GM15510 (cell line): ENCODE results near the gene DHRS7B.

Experiments
- POLR2A ChIP-seq: IDR thresholded peaks from 3 replicates; pipeline ENCODE4 v1.6.1; 2011; ENCODE audit warnings: borderline replicate concordance; ENCODE audit not compliant: insufficient read length; ENCODE audit errors: extremely low read depth

The DHRS7B gene

GRCh38 chr17:21190078-21190477, 63.3 kb downstream of the DHRS7B start:
- no peak for TF ChIP-seq POLR2A

GRCh38 chr17:21191698-21192097, 64.9 kb downstream of the DHRS7B start:
- TF ChIP-seq POLR2A: no peak

- no peak for TF ChIP-seq POLR2A
These were observed 66.3 kb downstream of the DHRS7B start for GRCh38 chr17:21193031-21193430.

- TF ChIP-seq POLR2A: no peak
These were observed 67.5 kb downstream of the DHRS7B start for GRCh38 chr17:21194226-21194625.

GRCh38 chr17:21194703-21195102, 67.9 kb downstream of the DHRS7B start:
- TF ChIP-seq POLR2A: no peak

- TF ChIP-seq POLR2A: no peak
These were observed 69.4 kb downstream of the DHRS7B start for GRCh38 chr17:21196126-21196525.

GRCh38 chr17:21198411-21198810, 71.6 kb downstream of the DHRS7B start:
- TF ChIP-seq POLR2A: no peak

GRCh38 chr17:21199311-21199710, 72.5 kb downstream of the DHRS7B start:
- TF ChIP-seq POLR2A: no peak

GRCh38 chr17:21199856-21200255, 73.1 kb downstream of the DHRS7B start:
- TF ChIP-seq POLR2A: no peak

- TF ChIP-seq POLR2A: no peak
These were observed 74.0 kb downstream of the DHRS7B start for GRCh38 chr17:21200590-21201297.

- TF ChIP-seq POLR2A: no peak
These were observed 74.5 kb downstream of the DHRS7B start for GRCh38 chr17:21201298-21201595.

- no peak for TF ChIP-seq POLR2A
These were observed 75.1 kb downstream of the DHRS7B start for GRCh38 chr17:21201874-21202273.

- TF ChIP-seq POLR2A: no peak
These were observed 75.7 kb downstream of the DHRS7B start for GRCh38 chr17:21202512-21202911.

- TF ChIP-seq POLR2A: no peak
These were observed 78.2 kb downstream of the DHRS7B start for GRCh38 chr17:21204935-21205334.

GRCh38 chr17:21208352-21208751, 81.6 kb downstream of the DHRS7B start:
- TF ChIP-seq POLR2A: no peak

GRCh38 chr17:21209511-21210175, 82.9 kb downstream of the DHRS7B start:
- no peak for TF ChIP-seq POLR2A
